Cortex of kidney (tissue), 1 donor: Measurements from ENCODE around the gene ME3.

ENCODE experiments used
- DNase-seq: peaks from one replicate; lab custom pipeline; 2025; lab: John Stamatoyannopoulos, UW

The ME3 gene

DNA sequence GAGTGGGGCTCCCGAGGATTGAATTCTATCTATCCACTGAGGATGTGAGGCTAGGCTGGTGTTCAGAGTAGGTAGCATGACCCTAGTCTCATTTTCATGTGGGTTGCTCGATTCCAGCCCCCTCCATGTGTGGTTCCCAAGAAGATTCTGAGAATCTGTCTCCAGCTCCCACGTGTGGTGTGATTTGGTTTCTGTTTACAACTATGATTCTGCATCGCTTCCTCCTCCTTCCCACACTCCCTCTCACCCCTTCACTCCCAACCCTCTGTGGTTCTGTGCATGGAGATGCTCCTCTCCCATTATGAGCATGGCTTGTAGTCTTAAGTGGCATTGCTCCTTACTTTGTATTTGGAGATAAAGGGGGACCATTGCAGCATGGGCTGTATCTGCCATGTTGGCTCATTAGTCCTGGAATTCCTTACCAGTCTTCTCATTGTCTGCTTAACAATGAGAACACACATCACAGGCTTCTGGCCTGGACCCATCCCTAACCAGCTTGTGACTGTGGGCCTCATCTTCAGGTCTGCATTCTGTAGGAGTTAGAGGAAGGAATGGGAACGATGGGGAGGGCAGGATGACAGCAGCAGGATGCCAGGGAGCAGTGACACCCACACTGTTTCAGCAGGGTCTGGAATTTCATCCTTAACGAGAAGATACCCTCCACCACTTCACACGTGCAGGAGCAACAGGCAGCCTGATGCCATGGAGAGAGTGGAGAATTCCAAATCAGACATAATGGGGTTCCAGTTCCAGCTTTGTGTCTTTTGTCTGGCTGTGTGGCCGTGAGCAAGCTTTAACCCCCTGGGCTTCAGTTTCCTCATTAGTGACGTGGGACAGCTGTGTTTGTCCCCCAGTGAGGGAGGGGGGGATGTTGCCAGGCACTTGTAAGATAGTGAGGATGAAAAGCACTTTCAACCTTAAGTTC is 211.7 kb downstream of the ME3 start:
- DNase-seq, result no peak

DNA sequence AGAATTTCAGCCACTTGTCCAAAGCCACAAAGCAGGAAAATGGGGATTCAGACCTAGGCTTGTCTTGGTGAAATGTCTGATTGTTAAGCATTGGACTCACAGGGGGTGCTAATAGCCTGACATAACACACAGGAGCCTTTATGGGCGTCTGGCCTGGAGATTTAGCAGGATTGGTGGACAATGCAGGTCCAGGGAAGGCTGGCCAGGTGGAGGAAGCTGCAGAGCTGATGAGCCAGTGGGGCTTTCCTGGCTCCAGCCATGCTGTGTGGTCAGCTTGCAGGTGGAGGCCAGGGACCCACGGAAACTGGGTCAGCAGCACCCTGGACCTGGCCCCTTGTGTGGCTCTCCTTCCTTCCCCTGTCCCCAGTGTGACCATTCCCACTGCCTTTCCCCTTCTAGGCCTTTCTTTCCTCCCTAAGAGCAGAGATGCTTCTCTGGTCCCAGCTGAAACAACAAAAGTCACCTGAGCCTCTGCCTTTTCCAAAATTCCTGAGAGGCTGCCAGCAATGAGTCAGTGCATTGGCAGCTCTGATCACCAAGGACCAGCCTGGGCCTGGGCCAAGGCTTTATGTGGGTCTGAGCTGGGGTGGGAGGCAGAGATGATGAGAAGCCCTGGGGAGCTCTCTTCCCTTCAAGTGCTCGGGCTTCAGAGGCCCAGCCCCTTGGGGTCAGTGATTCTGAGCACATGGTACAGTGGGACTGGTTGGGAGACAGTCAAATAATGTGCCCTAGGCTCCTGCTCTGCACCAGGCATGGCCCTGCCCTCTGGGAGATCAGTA is 212.5 kb downstream of the ME3 start:
- DNase-seq, result no peak

DNA sequence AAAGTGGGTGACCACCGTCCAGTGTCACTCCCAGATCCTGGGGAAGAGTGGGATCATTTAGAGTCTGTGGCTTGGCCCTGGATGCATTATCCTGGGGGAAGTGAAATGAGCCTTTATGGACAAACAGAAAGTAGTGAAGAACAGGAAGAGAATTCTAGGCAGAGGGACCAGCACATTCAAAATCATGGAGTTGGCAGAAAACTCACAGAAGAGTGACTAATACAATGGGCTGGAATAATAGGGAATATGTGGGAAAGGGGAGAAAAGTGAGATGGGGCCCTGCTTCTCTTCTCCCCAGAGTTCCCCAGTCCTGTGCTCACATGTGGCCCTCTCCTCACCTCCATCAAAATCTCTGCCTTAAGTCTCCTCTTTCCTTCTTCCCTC is 213.4 kb downstream of the ME3 start:
- DNase-seq, result no peak

DNA sequence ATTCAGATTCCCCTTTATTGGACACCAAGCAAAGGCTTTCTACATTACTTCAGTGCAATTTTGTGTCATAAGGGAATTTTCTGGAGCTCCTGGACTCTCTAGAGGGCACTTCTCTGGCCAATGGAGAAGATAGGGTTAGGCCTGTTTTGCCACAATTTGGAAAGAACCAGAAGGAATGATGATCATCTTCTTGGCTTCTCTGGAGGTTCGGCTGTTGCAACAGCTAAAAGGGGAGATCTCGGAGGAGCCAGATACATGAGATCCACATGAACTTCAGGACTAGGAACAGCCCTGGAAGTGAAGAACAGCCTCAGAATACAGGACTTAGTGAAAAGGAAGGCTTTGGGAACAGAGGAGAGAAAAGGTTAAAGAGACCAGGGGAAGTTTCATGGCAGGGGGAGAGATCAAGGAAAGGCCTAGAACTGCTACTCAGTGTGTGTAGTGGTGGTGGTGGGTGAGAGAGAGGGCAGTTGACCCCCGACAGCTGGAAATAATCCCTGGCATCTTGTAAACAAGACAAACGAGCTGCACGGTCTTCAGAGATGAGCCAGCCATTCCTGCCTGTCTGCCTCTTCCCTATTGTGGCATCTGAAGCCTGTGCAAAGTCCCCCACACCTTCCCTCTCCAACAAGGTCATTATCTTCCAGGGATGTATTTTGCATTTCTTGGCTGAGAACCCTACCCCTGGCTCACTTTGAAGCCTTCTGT is 214.0 kb downstream of the ME3 start:
- DNase-seq, result no peak

DNA sequence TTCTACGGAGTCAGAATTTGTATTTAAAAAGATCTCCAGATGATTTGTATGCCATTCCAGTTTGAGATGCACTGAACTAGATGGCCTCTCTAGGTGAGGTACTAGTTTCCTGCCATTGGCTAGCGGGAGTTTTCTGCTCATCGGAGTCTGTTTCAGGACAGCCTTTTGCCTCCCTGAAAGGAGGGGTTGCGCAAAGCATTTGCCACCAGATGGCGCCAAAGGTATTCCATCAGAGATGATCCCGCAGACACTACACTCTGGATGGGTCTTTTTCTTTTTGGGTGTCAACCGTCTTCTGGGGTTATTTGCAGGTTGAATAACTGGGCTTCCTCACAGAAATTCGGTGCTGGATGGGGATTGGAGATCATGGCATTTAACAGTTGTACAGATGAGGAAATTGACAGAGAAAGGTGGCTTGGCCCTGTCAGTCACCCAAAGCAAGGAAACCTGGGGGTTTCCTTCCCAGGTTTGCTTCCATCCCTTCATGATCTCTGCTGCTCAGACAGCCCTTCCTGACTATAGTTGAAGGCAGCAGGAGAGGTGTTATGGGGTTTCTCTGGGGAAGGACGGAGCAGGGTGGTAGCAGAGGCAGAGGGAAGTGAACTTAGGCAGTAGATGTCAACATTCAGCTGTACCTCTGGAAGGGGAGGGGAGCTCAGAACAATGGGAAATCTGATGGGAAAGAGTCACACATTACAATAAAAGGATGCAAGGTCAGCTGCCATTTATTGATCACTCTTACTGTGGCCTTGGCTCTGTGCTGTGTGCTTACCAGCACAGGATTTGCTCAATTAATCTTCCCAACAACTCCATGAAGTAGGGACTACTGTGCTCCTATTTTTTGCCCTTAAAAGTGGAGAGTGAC is 216.1 kb downstream of the ME3 start:
- DNase-seq, result no peak

DNA sequence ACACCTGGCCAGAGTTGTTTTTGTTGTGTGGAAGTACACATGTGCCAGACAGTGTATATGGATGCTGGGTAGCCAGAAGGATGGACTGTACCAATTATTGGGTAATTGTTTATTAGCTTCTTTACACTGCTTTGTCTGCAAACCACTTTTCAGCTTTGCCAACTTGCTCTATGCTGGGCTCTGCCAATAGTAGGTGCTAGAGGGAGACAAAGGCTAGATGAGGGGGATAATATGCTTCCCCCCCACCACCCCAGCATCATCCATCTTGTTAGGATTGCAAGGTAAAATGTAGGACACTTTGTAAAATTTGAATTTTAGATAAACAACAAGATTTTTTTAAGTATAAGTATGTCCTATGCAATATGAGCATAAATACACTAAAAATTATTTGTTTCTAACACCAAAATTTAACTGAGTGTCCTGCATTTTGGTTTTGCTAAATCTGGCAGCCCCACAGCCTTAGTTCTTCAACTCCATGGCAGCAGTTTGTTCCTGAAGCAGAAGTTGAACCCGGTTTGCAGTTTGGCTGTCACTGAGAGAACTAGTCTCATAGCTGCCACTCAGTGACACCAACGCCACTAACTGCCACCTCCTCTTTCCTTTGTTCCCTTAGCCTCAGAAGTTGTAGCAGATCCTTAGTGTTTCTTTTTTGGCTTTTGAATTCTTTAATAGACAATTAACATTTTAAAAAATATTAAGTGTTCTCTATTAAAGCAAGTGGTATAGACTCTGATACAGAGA is 219.0 kb downstream of the ME3 start:
- no peak for DNase-seq

DNA sequence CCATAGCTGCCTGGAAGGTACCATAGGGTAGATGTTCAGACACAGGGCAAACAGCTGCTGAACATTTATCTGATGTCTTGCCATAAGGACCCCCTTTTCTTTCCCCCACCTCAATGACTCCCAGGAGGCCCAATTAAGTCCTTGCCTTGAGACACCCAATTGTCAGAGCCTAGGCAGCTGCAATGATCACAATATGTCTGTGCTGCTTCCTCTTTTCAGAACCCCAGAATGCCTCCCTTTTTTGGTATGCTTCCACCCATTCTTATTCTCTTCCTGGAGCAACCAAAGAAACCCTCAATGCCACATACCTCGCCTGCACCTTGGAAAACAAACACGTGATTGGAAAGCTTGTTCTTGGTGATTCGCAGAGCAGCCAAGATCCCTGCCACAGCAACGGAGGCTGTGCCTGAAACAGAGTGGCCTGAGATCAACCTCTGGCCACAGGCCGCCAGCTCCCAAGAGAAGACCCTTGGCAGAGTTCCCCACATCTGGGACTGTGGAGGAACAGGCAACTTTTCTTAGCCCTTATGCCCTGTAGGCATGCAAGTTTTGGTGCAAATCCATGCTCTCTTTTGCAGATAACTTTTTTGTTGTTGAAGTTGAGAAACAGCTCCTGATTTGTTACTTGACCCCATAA is 222.3 kb downstream of the ME3 start:
- DNase-seq, result no peak

DNA sequence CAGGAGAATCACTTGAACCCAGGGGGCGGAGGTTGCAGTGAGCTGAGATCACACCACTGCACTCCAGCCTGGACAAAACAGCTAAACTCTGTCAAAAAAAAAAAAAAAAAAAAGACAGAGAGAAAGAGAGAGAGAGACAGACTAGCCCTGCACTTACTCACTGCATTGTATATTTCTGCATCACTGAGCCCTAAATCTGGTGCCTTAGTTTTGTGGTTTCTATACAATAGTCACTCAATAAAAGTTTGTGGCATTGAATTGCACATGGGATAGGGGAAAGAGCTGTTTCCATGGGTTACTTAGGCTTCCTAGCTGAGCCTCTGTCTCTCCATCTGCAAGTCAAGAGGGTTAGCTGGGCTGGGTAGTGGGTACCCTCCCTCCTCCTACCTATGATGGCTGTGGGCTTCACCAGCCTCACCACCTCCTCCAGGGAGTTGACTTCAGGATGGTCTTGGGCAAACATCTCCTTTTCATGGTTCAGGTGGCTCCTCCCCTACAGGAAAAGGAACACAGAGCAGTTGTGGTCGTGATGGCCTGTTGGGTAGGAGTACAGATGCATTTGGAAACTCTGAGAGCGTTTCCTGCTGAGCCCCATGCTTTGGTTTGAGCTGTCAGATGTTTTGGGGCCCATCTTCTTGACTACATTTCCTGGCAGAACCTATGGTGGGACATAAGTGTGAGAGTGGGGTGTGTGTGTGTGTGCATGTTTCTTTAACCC is 224.5 kb downstream of the ME3 start:
- no peak for DNase-seq

DNA sequence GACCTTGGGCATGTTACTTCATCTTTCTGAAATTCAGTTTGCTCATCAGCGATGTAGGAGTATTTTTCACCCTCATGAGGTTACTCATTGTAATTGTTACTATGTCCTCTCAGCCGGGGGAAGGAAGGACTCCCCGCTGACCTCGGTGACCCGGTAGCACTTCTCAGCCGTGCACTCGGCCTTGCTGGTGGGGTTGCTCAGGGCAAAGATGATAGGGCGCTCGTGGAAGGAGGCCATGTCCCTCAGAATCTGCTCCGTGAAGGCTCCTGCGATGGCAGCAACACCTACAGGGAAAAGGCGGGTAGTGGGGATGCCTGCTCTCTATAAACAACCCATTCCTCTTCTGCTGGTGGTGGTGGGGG is 225.5 kb downstream of the ME3 start:
- no peak for DNase-seq

DNA sequence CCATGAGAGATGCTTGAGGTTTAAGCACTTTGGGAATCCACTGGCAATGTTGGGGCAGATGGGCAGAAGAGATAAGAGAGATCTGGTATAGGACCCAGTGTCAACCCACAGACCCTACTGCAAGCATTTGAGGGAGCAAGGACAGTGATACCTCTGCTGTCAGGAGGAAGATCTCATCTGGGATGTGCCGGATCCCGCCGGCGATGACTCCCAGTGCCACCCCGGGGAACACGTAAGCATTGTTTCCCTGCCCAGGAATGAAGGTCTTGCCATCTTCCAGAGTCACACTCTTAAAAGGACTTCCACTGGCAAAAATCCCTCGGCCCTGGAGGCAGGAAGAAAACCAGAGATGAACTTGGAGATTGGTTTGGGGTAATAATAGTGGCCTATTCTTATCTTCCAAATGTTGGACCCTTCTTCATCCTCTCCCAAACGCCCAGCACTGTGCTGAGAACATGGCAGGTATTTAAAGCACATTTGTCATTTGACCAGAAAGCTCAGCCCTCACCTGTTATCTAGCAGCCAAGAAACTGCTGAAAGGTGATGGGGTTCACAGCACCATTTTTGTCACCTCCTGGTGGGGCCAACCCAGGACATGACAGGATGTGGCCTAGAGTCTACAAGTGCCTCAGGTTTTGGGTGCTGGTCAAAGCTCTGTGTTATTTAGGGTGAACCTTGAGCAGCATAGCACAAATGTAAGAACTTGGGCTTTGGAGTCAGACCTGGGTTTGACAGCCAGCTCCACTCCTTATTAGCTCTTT is 226.1 kb downstream of the ME3 start:
- DNase-seq, result no peak

DNA sequence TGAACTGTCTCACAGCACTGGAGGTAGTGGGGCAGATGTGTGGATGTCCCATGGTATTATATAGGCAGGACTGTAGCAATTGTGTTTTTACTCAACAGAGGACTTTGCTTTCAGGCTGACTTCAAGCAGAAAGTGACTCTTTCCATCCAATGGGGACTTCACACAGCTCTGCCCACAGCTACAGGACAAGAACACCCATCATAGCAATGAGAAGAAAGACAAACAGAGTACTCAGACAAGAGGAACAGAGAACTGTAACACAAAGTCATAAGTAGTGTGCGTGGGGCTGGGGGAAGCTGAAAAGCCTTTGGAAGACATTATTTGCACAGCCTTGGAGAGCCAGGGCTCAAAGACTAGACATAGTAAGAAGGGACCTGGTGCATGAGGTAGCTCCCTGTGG is 227.4 kb downstream of the ME3 start:
- DNase-seq, result no peak

DNA sequence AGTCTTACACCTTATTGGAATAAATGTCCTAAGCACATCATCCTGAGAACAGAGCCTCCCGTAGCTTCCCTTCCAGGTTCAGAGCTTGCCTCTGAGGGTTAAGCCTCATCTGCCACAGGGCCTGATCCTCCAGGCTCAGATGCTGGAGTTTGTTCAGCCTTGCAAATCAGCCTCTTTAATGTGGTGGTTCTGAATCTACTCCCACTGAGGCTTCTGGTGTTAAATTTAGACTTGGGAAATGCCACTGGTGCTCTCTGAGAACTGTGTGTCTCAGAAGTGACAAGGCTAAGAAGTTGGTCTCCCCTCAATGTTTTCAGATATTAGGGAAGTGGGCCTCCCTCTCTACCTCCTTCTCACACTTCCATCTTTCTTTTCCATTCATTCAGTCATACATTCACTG is 229.0 kb downstream of the ME3 start:
- no peak for DNase-seq

DNA sequence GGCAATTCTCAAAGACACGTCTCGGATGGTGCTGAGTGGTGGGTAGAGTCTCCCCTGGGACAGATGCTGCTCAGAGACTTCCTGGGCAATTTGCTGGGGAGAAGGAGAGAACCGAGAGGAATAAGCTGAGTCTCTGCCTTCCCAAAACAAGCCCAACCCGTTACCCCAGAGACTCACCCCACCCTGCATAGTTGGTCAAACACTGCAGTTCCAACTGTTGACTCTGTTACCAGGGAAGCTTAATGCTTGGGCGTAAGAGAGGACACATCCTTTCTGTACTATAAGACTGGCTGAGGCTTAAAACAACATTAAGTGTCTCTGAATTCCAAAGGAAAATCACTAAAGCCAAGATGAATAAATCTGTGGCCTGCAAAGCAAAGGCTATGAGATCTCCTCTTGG is 229.6 kb downstream of the ME3 start:
- DNase-seq, result no peak

DNA sequence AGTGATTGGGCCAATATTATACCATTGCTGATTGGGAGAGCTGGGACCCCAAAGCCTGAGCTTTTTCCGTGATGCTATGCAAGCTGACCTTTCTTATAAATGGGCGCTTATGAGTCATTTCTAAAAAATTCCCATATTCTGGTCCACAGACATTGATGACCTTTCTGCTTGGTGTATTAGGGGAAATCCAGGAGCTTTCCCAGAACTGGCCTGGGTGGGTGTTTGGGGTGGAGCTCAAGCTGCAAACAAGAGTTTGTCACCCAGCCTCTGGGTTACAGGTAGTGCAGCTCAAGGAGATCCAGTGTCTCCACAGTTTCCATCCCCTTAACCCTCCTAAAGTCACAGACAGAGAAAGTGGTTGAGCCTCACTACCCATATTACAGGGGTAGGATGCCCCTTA is 230.0 kb downstream of the ME3 start:
- no peak for DNase-seq

DNA sequence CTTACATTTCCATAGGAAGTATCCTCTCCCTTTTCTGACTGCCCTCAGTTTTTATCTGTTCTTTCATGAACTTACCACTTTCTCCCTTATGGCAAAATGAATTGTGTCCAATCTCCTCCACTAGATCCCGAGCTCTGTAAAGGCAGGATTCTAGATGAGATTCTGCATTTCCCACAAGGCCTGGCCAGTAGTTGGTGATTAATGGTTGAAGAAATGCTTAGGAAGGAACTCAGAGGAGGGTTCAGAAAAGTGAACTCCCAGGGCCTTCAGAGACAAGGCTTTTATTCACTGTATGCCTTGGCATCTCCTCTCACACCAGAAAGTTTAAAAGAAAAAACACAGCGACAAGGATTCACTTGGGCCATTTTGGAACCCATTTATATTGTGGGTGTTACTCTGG is 231.6 kb downstream of the ME3 start:
- no peak for DNase-seq

DNA sequence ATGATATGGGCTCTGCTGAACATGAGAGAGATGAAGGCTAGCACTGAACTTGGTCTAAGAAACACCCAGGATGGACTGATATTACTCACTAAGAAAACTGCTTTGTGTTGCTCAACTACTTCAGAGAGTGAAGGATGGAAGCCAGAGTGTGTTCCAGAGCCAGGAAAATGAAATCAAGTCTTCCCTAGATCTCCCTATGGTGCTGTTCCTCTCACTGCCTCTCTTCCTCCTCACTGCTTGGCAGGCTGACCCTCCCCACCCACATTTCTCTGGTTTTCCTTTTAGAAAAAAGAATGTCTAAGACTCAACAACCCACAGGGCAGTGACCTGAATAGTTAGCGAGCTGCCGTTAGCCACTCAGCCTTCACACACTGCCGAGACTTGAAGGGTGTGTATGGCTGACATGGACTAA is 232.1 kb downstream of the ME3 start:
- no peak for DNase-seq

DNA sequence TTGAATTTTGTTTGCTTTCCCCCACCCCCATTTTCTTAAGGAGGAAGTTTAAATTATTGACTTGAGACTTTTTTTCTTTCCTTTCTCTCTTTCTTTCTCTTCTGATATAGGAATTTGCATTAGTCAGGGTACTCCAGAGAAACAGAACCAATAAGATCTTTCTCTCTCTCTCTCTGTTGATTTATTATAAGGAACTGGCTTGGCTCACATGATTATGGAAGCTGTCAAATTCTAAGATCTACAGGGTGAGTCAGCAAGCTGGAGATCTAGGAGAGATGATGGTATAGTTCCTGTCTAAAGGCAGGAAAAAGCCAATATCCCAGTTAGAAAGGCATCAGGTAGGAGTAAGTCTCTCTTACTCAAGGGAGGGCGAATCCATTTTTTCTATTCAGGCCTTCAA is 233.7 kb downstream of the ME3 start:
- no peak for DNase-seq

DNA sequence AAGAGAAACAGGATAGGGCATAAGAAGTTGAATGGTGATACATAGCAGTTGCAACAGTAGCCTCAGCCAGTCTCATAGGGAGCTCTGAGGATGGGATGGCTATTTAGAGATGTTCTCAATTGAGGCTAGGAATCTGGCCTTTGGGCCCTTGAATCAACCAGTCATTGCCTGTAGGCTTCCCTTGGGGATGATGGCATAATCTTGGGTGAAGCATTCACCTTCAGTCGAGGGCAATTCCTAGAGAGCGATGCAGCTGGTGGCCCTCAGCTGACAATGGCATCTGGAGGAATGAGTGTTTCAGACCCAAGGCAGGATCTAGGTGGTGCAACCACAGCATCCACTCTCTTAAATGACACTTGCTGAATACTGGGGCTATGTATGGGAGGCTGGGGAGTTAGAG is 236.7 kb downstream of the ME3 start:
- DNase-seq, result no peak
